HuH-7 (cell line): Measurements from ENCODE around the gene C9orf72.
"Not testable (repeated sequence)": the region's sequence is repeated elsewhere in the genome, so short reads cannot be mapped to it uniquely, and the experiment has no call there.

Experiments used
- DNase-seq: peaks from one replicate; pipeline ENCODE4 v3.0.0; 2011; ENCODE audit warnings: low spot score

C9orf72 gene

GRCh38 chr9:27511771-27512170 lies 61.5 kb downstream of the C9orf72 start:
- DNase-seq, result no peak

- no peak for DNase-seq
Observed at GRCh38 chr9:27510780-27511179, 62.5 kb downstream of the C9orf72 start.

- no peak for DNase-seq
Observed at GRCh38 chr9:27506981-27507380, 66.3 kb downstream of the C9orf72 start.

- no peak for DNase-seq
Observed at GRCh38 chr9:27505744-27506161, 67.5 kb downstream of the C9orf72 start.

GRCh38 chr9:27504259-27504658 lies 69.0 kb downstream of the C9orf72 start:
- no peak for DNase-seq

- DNase-seq, result no peak
Observed at GRCh38 chr9:27503623-27504022, 69.7 kb downstream of the C9orf72 start.

- DNase-seq, result not testable (repeated sequence)
Observed at GRCh38 chr9:27500902-27501301, 72.4 kb downstream of the C9orf72 start.

- no peak for DNase-seq
Observed at GRCh38 chr9:27499451-27499850, 73.8 kb downstream of the C9orf72 start.

GRCh38 chr9:27497883-27498417 lies 75.3 kb downstream of the C9orf72 start:
- no peak for DNase-seq
